Tracheal epithelial cell (primary cell): ENCODE results near the gene ATF7. TPM values are rescaled to one million over a fixed set of nuclear protein-coding genes. Genes with fewer than 3 reads are reported as not detected.

ENCODE experiments used
- total RNA-seq: library from RNA; depleted of rRNA; stranded (reverse); fragments of >200 nt; gene quantifications from 2 replicates; pipeline ENCODE4 v1.2.1, GENCODE V29; 2014

The ATF7 gene
- total RNA-seq = 3.6 and 4.1 TPM in 2 replicates

GRCh38 chr12:53625946-53626701 is at the start of gene ATF7:
Gene ATF7, minus strand, starts transcription at chr12:53626382. Its CDS starts 25,382 bp downstream, at chr12:53601000.

GRCh38 chr12:53506881-53507602 is 119.1 kb downstream of the ATF7 start, which contains the start of gene NPFF:
Gene NPFF, minus strand, starts transcription at chr12:53507484. Its CDS starts 10 bp downstream, at chr12:53507474.

GRCh38 chr12:53500776-53501614 is 125.2 kb downstream of the ATF7 start, which contains the start of gene TARBP2:
Gene TARBP2, plus strand, starts transcription at chr12:53501283. Its CDS starts 126 bp downstream, at chr12:53501409.

GRCh38 chr12:53499266-53500141 is 126.7 kb downstream of the ATF7 start, which contains the start of gene MAP3K12:
Gene MAP3K12, minus strand, starts transcription at chr12:53499458. Its CDS starts 12,067 bp downstream, at chr12:53487391.

Other genes starting within 250 kb of the ATF7 start
- gene SP1, start 246.2 kb downstream of the ATF7 start, total RNA-seq = 19.3 and 34.3 TPM in 2 replicates
- not detected in 2 replicates for gene AMHR2, start 202.5 kb downstream of the ATF7 start, total RNA-seq
- 26.7 and 33.9 TPM in 2 replicates for gene PRR13, start 184.6 kb downstream of the ATF7 start, total RNA-seq
- gene PCBP2, start 174.3 kb downstream of the ATF7 start, total RNA-seq = 176 and 182 TPM in 2 replicates
- gene MAP3K12, start 126.9 kb downstream of the ATF7 start, total RNA-seq = 4.7 and 5.3 TPM in 2 replicates
- 37.9 and 39.3 TPM in 2 replicates for gene TARBP2, start 125.1 kb downstream of the ATF7 start, total RNA-seq
- not detected in 2 replicates for gene NPFF, start 118.9 kb downstream of the ATF7 start, total RNA-seq
- gene ATP5MC2, start 49.7 kb upstream of the ATF7 start, total RNA-seq = 77.6 and 160 TPM in 2 replicates
- 44.3 and 52.3 TPM in 2 replicates for gene CALCOCO1, start 101.1 kb upstream of the ATF7 start, total RNA-seq
- gene CISTR, start 125.6 kb upstream of the ATF7 start, total RNA-seq = not detected in 2 replicates